Epithelial cell of esophagus (primary cell): ENCODE results near the gene GMPR2.

Experiments used
- DNase-seq: peaks from one replicate; pipeline ENCODE4 v3.0.0; 2010; ENCODE audit warnings: low read depth
- H3K4me3 ChIP-seq: 2 replicates; pipeline ENCODE4 v1.5.1; 2011; ENCODE audit warnings: mild to moderate bottlenecking, low read length, control low read depth
- TF ChIP-seq, protein P1 (sequence below): IDR thresholded peaks from 2 replicates; pipeline ENCODE4 v1.5.1; 2011; ENCODE audit warnings: low read depth, mild to moderate bottlenecking, low read length, control low read depth, inconsistent platforms; ENCODE audit not compliant: insufficient read depth; ENCODE audit errors: missing control alignments

The GMPR2 gene

GRCh38 chr14:24234095-24235005, 1.6 kb downstream of the GMPR2 start:
- no peak for DNase-seq
- TF ChIP-seq, protein P1, sequence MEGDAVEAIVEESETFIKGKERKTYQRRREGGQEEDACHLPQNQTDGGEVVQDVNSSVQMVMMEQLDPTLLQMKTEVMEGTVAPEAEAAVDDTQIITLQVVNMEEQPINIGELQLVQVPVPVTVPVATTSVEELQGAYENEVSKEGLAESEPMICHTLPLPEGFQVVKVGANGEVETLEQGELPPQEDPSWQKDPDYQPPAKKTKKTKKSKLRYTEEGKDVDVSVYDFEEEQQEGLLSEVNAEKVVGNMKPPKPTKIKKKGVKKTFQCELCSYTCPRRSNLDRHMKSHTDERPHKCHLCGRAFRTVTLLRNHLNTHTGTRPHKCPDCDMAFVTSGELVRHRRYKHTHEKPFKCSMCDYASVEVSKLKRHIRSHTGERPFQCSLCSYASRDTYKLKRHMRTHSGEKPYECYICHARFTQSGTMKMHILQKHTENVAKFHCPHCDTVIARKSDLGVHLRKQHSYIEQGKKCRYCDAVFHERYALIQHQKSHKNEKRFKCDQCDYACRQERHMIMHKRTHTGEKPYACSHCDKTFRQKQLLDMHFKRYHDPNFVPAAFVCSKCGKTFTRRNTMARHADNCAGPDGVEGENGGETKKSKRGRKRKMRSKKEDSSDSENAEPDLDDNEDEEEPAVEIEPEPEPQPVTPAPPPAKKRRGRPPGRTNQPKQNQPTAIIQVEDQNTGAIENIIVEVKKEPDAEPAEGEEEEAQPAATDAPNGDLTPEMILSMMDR: no peak
- no peak overlapping the region for H3K4me3 ChIP-seq

GRCh38 chr14:24235804-24236688, 3.3 kb downstream of the GMPR2 start:
- DNase-seq: no peak
- TF ChIP-seq, protein P1: no peak
- H3K4me3 ChIP-seq: no peak overlapping the region

DNA sequence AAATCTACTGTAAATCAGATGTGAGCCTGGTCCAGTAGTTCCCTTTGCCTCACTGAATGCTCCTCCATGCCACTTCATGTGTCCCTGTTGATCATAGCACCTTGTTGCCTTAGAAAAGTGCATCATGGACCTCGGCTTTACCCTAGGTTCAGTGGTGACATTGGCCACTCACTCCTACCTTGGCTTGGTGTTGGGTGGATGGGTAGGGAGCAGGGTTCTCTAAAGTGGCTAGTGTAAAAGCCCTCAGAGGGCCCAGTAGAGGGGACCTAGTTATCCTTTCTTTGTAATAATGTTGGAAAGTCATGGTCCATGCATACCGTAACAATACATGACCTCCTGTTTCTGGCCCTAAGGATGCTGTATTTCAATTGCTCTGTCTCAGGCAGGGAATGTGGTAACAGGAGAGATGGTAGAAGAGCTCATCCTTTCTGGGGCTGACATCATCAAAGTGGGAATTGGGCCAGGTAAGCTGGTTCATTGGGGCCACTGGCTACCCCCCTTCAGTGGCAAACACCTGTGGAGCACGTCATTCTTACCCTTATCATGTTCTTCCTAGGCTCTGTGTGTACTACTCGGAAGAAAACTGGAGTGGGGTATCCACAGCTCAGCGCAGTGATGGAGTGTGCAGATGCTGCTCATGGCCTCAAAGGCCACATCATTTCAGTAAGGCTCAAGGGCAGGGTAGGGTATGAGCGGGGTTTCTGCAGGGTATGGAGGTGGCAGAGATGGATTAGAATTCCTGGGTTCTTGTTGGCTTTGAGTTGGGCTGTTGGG, 4.1 kb downstream of the GMPR2 start:
- no peak overlapping the region for H3K4me3 ChIP-seq
- DNase-seq: no peak
- TF ChIP-seq, protein P1: no peak

DNA sequence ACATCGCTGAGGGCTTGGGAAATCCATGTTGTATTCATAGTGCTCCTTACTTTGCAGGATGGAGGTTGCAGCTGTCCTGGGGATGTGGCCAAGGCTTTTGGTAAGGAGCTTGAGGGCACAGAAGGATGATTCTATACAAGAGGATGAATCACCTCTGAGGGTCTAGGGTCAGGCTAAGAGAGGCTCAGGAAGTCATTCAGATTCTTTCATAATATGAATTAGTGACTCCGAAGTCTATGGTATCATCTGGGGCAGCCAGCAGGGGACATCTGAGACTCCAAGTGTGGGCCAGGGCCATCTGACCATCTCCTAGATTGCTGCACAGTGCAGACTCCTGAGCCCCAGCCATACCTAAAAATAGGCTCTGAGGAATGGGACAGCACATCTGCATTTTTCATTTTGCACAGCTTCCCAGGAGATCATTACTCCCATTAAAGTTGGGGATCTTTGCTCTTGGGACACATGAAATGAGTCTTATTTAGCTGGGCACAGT, 4.8 kb downstream of the GMPR2 start:
- TF ChIP-seq, protein P1: no peak
- DNase-seq: no peak
- no peak overlapping the region for H3K4me3 ChIP-seq

- TF ChIP-seq, protein P1: no peak
- DNase-seq: peak; percentile 95
Measured at GRCh38 chr14:24238123-24238522, 5.4 kb downstream of the GMPR2 start.

GRCh38 chr14:24238527-24239037, 5.9 kb downstream of the GMPR2 start:
- TF ChIP-seq, protein P1: no peak
- no peak overlapping the region for H3K4me3 ChIP-seq
- no peak for DNase-seq

More at GRCh38 chr14:24238123-24238522, 5.4 kb downstream of the GMPR2 start:
- no peak overlapping the region for H3K4me3 ChIP-seq
